ENCODE measurements around the gene HNF4A. TPM values are rescaled to one million over a fixed set of nuclear protein-coding genes. Genes with fewer than 3 reads are reported as not detected.
A peak's percentile ranks its signal among the peaks of the same experiment; 100 is the strongest.

HNF4A gene
- total and polyA plus RNA-seq, 2 of the 13 experiments (the other 11 are each of a cell fraction or from before 2014, with no cell fraction given) = 80.9 to 169 TPM

GRCh38 chr20:44429017-44429339, 73.5 kb downstream of the HNF4A start (continued):
- TF ChIP-seq ZNF761 (CRISPR knock-in tag; conservative IDR thresholded peaks at IDR 0.05) (no peak), TFDP1 (CRISPR knock-in tag; IDR thresholded peaks at IDR 0.05; ENCODE audit: borderline replicate concordance) (no peak), PREB (CRISPR knock-in tag; IDR thresholded peaks at IDR 0.05) (no peak), ZNF75D (CRISPR knock-in tag; IDR thresholded peaks at IDR 0.05; ENCODE audit: borderline replicate concordance) (no peak), GATA4 (IDR thresholded peaks at IDR 0.05; ENCODE audit: borderline replicate concordance, low read depth) (no peak), STAG1 (CRISPR knock-in tag; IDR thresholded peaks at IDR 0.05) (no peak), MAF1 (CRISPR knock-in tag; IDR thresholded peaks at IDR 0.05; ENCODE audit: borderline replicate concordance) (no peak), ZNF672 (CRISPR knock-in tag; IDR thresholded peaks at IDR 0.05) (no peak), SMARCE1 (IDR thresholded peaks at IDR 0.05; ENCODE audit: borderline replicate concordance) (no peak), ELF4 (CRISPR knock-in tag; IDR thresholded peaks at IDR 0.05; ENCODE audit: borderline replicate concordance) (no peak), NFATC3 (CRISPR knock-in tag; IDR thresholded peaks at IDR 0.05) (0 out of 2 replicates have a peak, but pooled peaks have one; percentile 52), GATAD1 (CRISPR knock-in tag; IDR thresholded peaks at IDR 0.05) (no peak), ZSCAN5A (CRISPR knock-in tag; IDR thresholded peaks at IDR 0.05; ENCODE audit: borderline replicate concordance) (no peak), SRY (CRISPR knock-in tag; IDR thresholded peaks at IDR 0.05) (no peak)
